Neural cell (in vitro differentiated cells): ENCODE measurements around the gene ZBTB25. TPM values are rescaled to one million over a fixed set of nuclear protein-coding genes. Genes with fewer than 3 reads are reported as not detected.
"Not testable (repeated sequence)": the region's sequence is repeated elsewhere in the genome, so short reads cannot be mapped to it uniquely, and the experiment has no call there.

Experiments used
- H2AFZ ChIP-seq: fragments of 200-600, 300-800 bp; sonication (generic), shearing (Covaris generic); 2 replicates; pipeline ENCODE4 v1.6.0; 2014; ENCODE audit warnings: low read depth, mild to moderate bottlenecking, antibody characterized with exemption, low read length, moderate library complexity
- H3F3A ChIP-seq: fragments of 200-600 bp; shearing (Covaris generic); 2 replicates; pipeline ENCODE4 v1.6.1; 2016; ENCODE audit warnings: mild to moderate bottlenecking, moderate library complexity, mixed read lengths, antibody characterized with exemption, low read length; ENCODE audit not compliant: insufficient read depth, poor library complexity, severe bottlenecking
- H3K27ac ChIP-seq: fragments of 200-600, 300-800 bp; sonication (generic), shearing (Covaris generic); 2 replicates; pipeline ENCODE4 v1.5.1; 2014; ENCODE audit warnings: mild to moderate bottlenecking, low read length, moderate library complexity
- H3K27me3 ChIP-seq: fragments of 300-800, 200-600 bp; sonication (generic), shearing (Covaris generic); 2 replicates; pipeline ENCODE4 v1.6.0; 2014; ENCODE audit warnings: mild to moderate bottlenecking, low read depth, low read length, moderate library complexity; ENCODE audit not compliant: insufficient read depth
- H3K36me3 ChIP-seq: fragments of 300-800, 200-600 bp; sonication (generic), shearing (Covaris generic); 2 replicates; pipeline ENCODE4 v1.5.1; 2014; ENCODE audit warnings: mild to moderate bottlenecking, antibody characterized with exemption, low read length, moderate library complexity; ENCODE audit not compliant: insufficient read depth
- H3K4me2 ChIP-seq: fragments of 300-800, 200-600 bp; sonication (generic), shearing (Covaris generic); 2 replicates; pipeline ENCODE4 v1.6.0; 2014; ENCODE audit warnings: mild to moderate bottlenecking, low read length
- H3K4me3 ChIP-seq: fragments of 300-800, 200-600 bp; sonication (generic), shearing (Covaris generic); 2 replicates; pipeline ENCODE4 v1.5.1; 2014; ENCODE audit warnings: mild to moderate bottlenecking, low read length, moderate library complexity
- H3K79me2 ChIP-seq: fragments of 200-600 bp; shearing (Covaris generic); replicated peaks from 2 replicates; pipeline ENCODE4 v1.6.0; 2014; ENCODE audit warnings: mild to moderate bottlenecking, low read length, moderate library complexity; ENCODE audit not compliant: insufficient read depth
- H3K9ac ChIP-seq: fragments of 300-800, 200-600 bp; sonication (generic), shearing (Covaris generic); 2 replicates; pipeline ENCODE4 v1.6.1; 2016; ENCODE audit warnings: mild to moderate bottlenecking, low read length, mixed read lengths
- H3K9me2 ChIP-seq: fragments of 200-600 bp; shearing (Covaris generic); 2 replicates; pipeline ENCODE4 v1.6.1; 2016; ENCODE audit warnings: mild to moderate bottlenecking, low read length, mixed read lengths; ENCODE audit not compliant: insufficient read depth
- H3K9me3 ChIP-seq: fragments of 200-600, 300-800 bp; sonication (generic), shearing (Covaris generic); 2 replicates; pipeline ENCODE4 v1.6.1; 2016; ENCODE audit warnings: mild to moderate bottlenecking, mixed run types, low read length, moderate library complexity, mixed read lengths
- H4K20me1 ChIP-seq: fragments of 200-600 bp; shearing (Covaris generic); 2 replicates; pipeline ENCODE4 v1.6.1; 2016; ENCODE audit warnings: mild to moderate bottlenecking, mixed run types; ENCODE audit not compliant: insufficient read depth
- EP300 ChIP-seq: fragments of 450-650 bp; conservative IDR thresholded peaks from 2 replicates; pipeline ENCODE4 v1.6.1; 2014; ENCODE audit warnings: antibody characterized with exemption, mild to moderate bottlenecking, moderate library complexity; ENCODE audit not compliant: poor library complexity, severe bottlenecking
- EZH2 ChIP-seq: fragments of 200-600, 300-800 bp; shearing (Covaris generic), sonication (generic); IDR thresholded peaks from 2 replicates; pipeline ENCODE4 v1.6.1; 2014; ENCODE audit warnings: antibody characterized with exemption, low read length, borderline replicate concordance, mild to moderate bottlenecking; ENCODE audit not compliant: insufficient read depth, poor library complexity, severe bottlenecking
- MXI1 ChIP-seq: fragments of 450-650 bp; conservative IDR thresholded peaks from 2 replicates; pipeline ENCODE4 v1.6.1; 2014; ENCODE audit warnings: antibody characterized with exemption, mild to moderate bottlenecking; ENCODE audit not compliant: poor library complexity, severe bottlenecking
- POLR2AphosphoS5 ChIP-seq: IDR thresholded peaks from 2 replicates; pipeline ENCODE4 v1.6.1; 2012
- RAD21 ChIP-seq: fragments of 450-650 bp; conservative IDR thresholded peaks from 2 replicates; pipeline ENCODE4 v1.6.1; 2014; ENCODE audit warnings: antibody characterized with exemption, mild to moderate bottlenecking, moderate library complexity
- SMC3 ChIP-seq: fragments of 450-650 bp; conservative IDR thresholded peaks from 2 replicates; pipeline ENCODE4 v1.6.1; 2014; ENCODE audit warnings: antibody characterized with exemption, mild to moderate bottlenecking, moderate library complexity; ENCODE audit not compliant: poor library complexity
- polyA plus RNA-seq: library from polyadenylated mRNA; depleted of rRNA; stranded (reverse); fragments of >200 nt; gene quantifications from 2 replicates; pipeline ENCODE4 v1.2.3, GENCODE V29; 2014

The ZBTB25 gene
- polyA plus RNA-seq, 1 donor from 2014 or later, result 5.3 TPM

DNA sequence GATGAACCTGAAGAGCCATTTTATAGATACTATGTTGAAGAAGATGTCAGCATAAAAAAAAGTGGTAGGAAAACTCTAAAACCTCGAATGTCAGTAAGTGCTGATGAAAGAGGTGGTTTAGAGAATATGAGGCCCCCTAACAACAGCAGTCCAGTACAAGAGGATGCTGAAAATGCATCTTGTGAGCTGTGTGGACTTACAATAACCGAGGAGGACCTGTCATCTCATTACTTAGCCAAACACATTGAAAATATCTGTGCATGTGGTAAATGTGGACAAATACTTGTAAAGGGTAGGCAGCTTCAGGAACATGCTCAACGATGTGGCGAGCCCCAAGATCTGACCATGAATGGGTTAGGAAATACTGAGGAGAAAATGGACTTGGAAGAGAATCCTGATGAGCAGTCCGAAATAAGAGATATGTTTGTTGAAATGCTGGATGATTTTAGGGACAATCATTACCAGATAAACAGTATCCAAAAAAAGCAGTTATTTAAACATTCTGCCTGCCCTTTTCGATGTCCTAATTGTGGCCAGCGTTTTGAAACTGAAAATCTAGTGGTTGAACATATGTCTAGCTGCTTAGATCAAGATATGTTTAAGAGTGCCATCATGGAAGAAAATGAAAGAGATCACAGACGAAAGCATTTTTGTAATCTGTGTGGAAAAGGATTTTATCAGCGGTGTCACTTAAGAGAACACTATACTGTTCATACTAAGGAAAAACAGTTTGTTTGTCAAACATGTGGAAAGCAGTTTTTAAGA is 19.1 kb upstream of the ZBTB25 start:
- Histone ChIP-seq H2AFZ (no peak overlapping the region), H4K20me1 (no peaks in the 10 kb centered on the region), H3K79me2 (no peaks in the 10 kb centered on the region), H3K27me3 (no peaks in the 10 kb centered on the region), H3F3A (no peaks in the 10 kb centered on the region), H3K4me2 (no peak overlapping the region), H3K9me3 (no peaks in the 10 kb centered on the region), H3K9me2 (no peaks in the 10 kb centered on the region), H3K4me3 (no peak overlapping the region), H3K27ac (no peak overlapping the region), H3K9ac (no peak overlapping the region), H3K36me3 (no peaks in the 10 kb centered on the region)
- TF ChIP-seq RAD21 (no peak), EP300 (no peak), SMC3 (no peak)

DNA sequence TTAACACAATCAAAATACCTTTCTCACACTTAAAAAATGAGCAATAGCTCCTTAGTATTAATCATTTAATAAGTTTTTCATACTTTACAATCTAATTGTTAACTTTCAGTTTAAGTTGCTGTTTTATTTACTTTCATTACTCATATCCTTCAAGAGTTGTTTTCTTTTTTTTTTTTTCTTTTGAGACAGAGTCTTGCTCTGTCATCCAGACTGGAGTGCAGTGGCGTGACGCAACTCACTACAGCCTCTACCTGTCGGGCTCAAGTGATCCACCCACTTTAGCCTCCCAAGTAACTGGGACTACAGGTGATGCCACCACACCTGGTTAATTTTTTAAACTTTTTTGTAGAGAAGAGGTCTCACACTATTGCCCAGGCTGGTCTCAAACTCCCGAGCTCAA is 17.1 kb upstream of the ZBTB25 start:
- no peaks in the 10 kb centered on the region for H3K9me2 ChIP-seq
- TF ChIP-seq POLR2AphosphoS5 (no peak), EZH2 (no peak), MXI1 (no peak), SMC3 (no peak)
- H3K79me2 ChIP-seq, result peaks cover 8% of the 10 kb centered on the region
- H3F3A ChIP-seq, result no peaks in the 10 kb centered on the region
- no peak overlapping the region for H3K4me2 ChIP-seq
- H3K4me3 ChIP-seq, result no peak overlapping the region
- no peaks in the 10 kb centered on the region for H3K36me3 ChIP-seq
- no peaks in the 10 kb centered on the region for H3K27me3 ChIP-seq
- H4K20me1 ChIP-seq, result no peaks in the 10 kb centered on the region
- no peak overlapping the region for H2AFZ ChIP-seq
- H3K27ac ChIP-seq, result no peak overlapping the region
- no peak overlapping the region for H3K9ac ChIP-seq
- no peaks in the 10 kb centered on the region for H3K9me3 ChIP-seq

DNA sequence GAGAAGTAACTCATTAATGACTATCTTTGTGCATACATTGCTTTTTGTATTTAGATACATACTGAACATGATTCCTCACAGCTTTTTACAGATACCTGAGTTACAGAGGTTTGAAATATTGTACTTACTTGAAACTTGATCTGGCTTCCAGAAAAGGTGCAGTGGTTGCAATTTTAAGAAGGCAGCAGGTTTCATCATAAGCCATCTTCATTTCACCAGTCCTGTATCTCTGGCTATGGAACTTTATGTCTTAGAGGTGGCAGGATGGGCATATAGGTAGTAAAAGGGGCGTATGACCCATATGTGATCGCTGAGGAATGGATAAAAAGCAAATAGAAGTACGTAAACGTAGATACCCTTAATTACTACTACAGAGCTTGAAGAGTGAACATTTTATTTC is 14.6 kb upstream of the ZBTB25 start:
- Histone ChIP-seq H3F3A (no peaks in the 10 kb centered on the region), H3K27me3 (no peaks in the 10 kb centered on the region), H3K27ac (no peak overlapping the region), H3K79me2 (peaks cover 19% of the 10 kb centered on the region), H2AFZ (no peak overlapping the region), H3K36me3 (no peaks in the 10 kb centered on the region), H4K20me1 (no peaks in the 10 kb centered on the region), H3K4me2 (no peak overlapping the region), H3K9ac (no peak overlapping the region), H3K9me2 (no peaks in the 10 kb centered on the region), H3K9me3 (no peaks in the 10 kb centered on the region), H3K4me3 (no peak overlapping the region)
- no peak for TF ChIP-seq EP300
- TF ChIP-seq RAD21, result no peak
- TF ChIP-seq EZH2, result no peak
- TF ChIP-seq POLR2AphosphoS5, result no peak

DNA sequence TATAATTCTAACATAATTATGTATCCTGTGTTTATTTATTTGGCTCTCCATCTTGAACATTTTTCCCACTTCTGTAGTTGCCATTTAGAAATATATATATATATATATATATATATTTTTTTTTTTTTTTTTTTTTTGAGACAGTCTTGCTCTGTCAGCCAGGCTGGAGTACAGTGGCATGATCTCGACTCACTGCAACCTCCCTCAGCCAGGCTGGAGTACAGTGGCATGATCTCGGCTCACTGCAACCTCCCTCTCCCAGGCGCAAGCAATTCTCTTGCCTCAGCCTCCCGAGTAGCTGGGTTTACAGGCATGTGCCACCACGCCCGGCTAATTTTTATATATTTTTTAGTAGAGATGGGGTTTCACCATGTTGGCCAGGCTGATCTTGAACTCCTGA is 14.0 kb upstream of the ZBTB25 start:
- H2AFZ ChIP-seq, H3K27ac ChIP-seq, H3K9ac ChIP-seq, H3K9me3 ChIP-seq, H3K9me2 ChIP-seq, H3F3A ChIP-seq, H3K4me3 ChIP-seq, H3K27me3 ChIP-seq, H3K36me3 ChIP-seq, H3K4me2 ChIP-seq, H4K20me1 ChIP-seq: not testable (repeated sequence)
- peaks cover 24% of the 10 kb centered on the region for H3K79me2 ChIP-seq
